Measurements from ENCODE around the gene KRTAP4-7.

DNA sequence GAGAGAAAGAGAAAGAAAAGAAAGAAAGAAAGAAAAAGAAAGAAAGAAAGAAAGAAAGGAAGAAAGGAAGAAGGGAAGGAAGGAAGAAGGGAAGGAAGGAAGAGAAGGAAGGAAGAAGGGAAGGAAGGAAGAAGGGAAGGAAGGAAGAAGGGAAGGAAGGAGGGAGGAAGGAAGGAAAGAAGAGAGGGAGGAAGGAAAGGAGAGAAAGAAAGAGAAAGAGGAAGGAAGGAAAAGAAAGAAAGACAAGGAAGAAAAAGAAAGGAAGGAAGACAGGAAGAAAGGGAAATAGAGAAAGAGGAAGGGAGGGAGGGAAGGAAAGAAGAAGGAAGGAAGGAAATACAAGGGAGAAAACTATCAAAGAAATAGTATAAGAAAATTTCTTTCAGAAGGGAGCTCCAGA, 7.2 kb upstream of the KRTAP4-7 start:
- TF ChIP-seq CTCF (IDR thresholded peaks at IDR 0.05; ENCODE audit: low read length) (no peak), EZH2 (optimal IDR thresholded peaks at IDR 0.05; ENCODE audit: low read depth, low read length) (no peak), EZH2phosphoT487 (IDR thresholded peaks at IDR 0.05; ENCODE audit: low read length) (no peak)
